Ishikawa (cell line): ENCODE measurements around the gene CLTCL1.

ENCODE experiments used
- CEBPB ChIP-seq: IDR thresholded peaks from 2 replicates; pipeline ENCODE4 v1.6.1; 2012
- CREB1 ChIP-seq: IDR thresholded peaks from 2 replicates; pipeline ENCODE4 v1.6.1; 2012; ENCODE audit warnings: low read depth
- EGR1 ChIP-seq: IDR thresholded peaks from 2 replicates; pipeline ENCODE4 v1.6.1; 2012
- MAX ChIP-seq: IDR thresholded peaks from 2 replicates; pipeline ENCODE4 v1.6.1; 2012
- NFIC ChIP-seq: IDR thresholded peaks from 2 replicates; pipeline ENCODE4 v1.6.1; 2012
- TEAD4 ChIP-seq: IDR thresholded peaks from 2 replicates; pipeline ENCODE4 v1.6.1; 2012
- TF ChIP-seq, protein P1 (sequence below): IDR thresholded peaks from 2 replicates; pipeline ENCODE4 v1.6.1; 2012
- TF ChIP-seq, protein P2 (sequence below): IDR thresholded peaks from 2 replicates; pipeline ENCODE4 v1.6.1; 2012; ENCODE audit warnings: low read depth, mild to moderate bottlenecking

DNA sequence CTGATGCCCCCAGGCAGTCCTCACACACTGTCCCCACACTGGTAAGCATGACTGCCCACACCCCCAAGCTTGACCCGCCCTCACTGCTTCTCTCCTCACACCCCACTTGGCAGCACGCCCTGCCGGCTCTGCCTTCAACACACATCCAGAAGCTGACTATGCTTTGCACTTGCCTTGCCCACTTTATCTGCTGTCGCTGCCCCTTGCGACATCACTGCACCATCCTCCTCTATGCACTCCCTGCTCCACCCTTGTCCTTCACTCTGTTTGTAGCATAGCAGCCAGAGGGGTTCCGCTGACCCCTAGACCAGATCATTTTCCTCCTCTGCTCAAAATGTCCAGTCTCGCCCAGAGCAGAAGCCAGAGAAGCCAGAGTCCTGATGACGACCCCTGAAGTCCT, 87.7 kb downstream of the CLTCL1 start:
- no peak for TF ChIP-seq TEAD4
- TF ChIP-seq, protein P1, sequence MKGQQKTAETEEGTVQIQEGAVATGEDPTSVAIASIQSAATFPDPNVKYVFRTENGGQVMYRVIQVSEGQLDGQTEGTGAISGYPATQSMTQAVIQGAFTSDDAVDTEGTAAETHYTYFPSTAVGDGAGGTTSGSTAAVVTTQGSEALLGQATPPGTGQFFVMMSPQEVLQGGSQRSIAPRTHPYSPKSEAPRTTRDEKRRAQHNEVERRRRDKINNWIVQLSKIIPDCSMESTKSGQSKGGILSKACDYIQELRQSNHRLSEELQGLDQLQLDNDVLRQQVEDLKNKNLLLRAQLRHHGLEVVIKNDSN: no peak
- no peak for TF ChIP-seq NFIC
- TF ChIP-seq EGR1: no peak
- no peak for TF ChIP-seq CEBPB
- no peak for TF ChIP-seq CREB1
- TF ChIP-seq, protein P2, sequence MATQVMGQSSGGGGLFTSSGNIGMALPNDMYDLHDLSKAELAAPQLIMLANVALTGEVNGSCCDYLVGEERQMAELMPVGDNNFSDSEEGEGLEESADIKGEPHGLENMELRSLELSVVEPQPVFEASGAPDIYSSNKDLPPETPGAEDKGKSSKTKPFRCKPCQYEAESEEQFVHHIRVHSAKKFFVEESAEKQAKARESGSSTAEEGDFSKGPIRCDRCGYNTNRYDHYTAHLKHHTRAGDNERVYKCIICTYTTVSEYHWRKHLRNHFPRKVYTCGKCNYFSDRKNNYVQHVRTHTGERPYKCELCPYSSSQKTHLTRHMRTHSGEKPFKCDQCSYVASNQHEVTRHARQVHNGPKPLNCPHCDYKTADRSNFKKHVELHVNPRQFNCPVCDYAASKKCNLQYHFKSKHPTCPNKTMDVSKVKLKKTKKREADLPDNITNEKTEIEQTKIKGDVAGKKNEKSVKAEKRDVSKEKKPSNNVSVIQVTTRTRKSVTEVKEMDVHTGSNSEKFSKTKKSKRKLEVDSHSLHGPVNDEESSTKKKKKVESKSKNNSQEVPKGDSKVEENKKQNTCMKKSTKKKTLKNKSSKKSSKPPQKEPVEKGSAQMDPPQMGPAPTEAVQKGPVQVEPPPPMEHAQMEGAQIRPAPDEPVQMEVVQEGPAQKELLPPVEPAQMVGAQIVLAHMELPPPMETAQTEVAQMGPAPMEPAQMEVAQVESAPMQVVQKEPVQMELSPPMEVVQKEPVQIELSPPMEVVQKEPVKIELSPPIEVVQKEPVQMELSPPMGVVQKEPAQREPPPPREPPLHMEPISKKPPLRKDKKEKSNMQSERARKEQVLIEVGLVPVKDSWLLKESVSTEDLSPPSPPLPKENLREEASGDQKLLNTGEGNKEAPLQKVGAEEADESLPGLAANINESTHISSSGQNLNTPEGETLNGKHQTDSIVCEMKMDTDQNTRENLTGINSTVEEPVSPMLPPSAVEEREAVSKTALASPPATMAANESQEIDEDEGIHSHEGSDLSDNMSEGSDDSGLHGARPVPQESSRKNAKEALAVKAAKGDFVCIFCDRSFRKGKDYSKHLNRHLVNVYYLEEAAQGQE: no peak
- TF ChIP-seq MAX: no peak
